PC-9 (cell line): ENCODE data around the gene CNNM3. TPM values are rescaled to one million over a fixed set of nuclear protein-coding genes. Genes with fewer than 3 reads are reported as not detected.

Experiments
- BruUV-seq: library from RNA; stranded (reverse); fragments of 400-500 nt; replicated peaks from 2 replicates; lab custom pipeline; 2021; lab: Mats Ljungman, UMichigan
- CTCF ChIA-PET: fragments of 300-600 bp; sonication (Branson Sonifier 250); formaldehyde crosslinking; loops from one replicate; lab custom pipeline; 2022; ENCODE audit warnings: antibody characterized with exemption; lab: Charles Lee
- POLR2A ChIA-PET: fragments of 300-600 bp; sonication (Branson Sonifier 250); formaldehyde crosslinking; loops from one replicate; lab custom pipeline; 2022; ENCODE audit warnings: antibody characterized with exemption; ENCODE audit not compliant: unreplicated experiment; lab: Charles Lee
- DNase-seq, 2 experiments: peaks; one replicate each; pipeline versions ENCODE4 v3.0.0 to v3.0.0-alpha.2; 2015 to 2022; ENCODE audit warnings: mixed read lengths in 1 of 2
- H2AFZ ChIP-seq: fragments of 200-600 bp; sonication (generic); 2 replicates; pipeline ENCODE4 v1.8.1; 2017; ENCODE audit warnings: antibody characterized with exemption
- H3F3A ChIP-seq: fragments of 200-600 bp; sonication (generic); 2 replicates; pipeline ENCODE4 v1.8.1; 2017; ENCODE audit warnings: antibody characterized with exemption, mild to moderate bottlenecking, low read depth; ENCODE audit not compliant: insufficient read depth
- H3K27ac ChIP-seq: fragments of 200-600 bp; sonication (generic); 2 replicates; pipeline ENCODE4 v1.6.1; 2016; ENCODE audit warnings: mixed run types
- H3K27me3 ChIP-seq: fragments of 200-600 bp; sonication (generic); 2 replicates; pipeline ENCODE4 v1.6.1; 2016; ENCODE audit warnings: low read depth, mixed run types; ENCODE audit not compliant: insufficient read depth
- H3K36me3 ChIP-seq: fragments of 200-600 bp; sonication (generic); 2 replicates; pipeline ENCODE4 v1.6.1; 2016; ENCODE audit warnings: low read depth, mixed run types
- H3K4me1 ChIP-seq: fragments of 200-600 bp; sonication (generic); replicated peaks from 2 replicates; pipeline ENCODE4 v1.6.1; 2016; ENCODE audit warnings: mixed run types; ENCODE audit not compliant: insufficient read depth
- H3K4me2 ChIP-seq: fragments of 200-600 bp; sonication (generic); 2 replicates; pipeline ENCODE4 v1.6.1; 2017; ENCODE audit warnings: mixed run types
- H3K4me3 ChIP-seq: fragments of 200-600 bp; sonication (generic); 2 replicates; pipeline ENCODE4 v1.6.1; 2016; ENCODE audit warnings: mixed run types
- H3K79me2 ChIP-seq: fragments of 200-600 bp; sonication (generic); 2 replicates; pipeline ENCODE4 v1.6.1; 2017; ENCODE audit warnings: low read depth, mixed run types
- H3K9me2 ChIP-seq: fragments of 200-600 bp; sonication (generic); 2 replicates; pipeline ENCODE4 v1.8.1; 2017; ENCODE audit warnings: mild to moderate bottlenecking; ENCODE audit not compliant: insufficient read depth
- H3K9me3 ChIP-seq: fragments of 200-600 bp; sonication (generic); 2 replicates; pipeline ENCODE4 v1.8.1; 2016; ENCODE audit warnings: low read depth; ENCODE audit not compliant: insufficient read depth
- H4K20me1 ChIP-seq: fragments of 200-600 bp; sonication (generic); 2 replicates; pipeline ENCODE4 v1.8.1; 2017; ENCODE audit not compliant: insufficient read depth
- CTCF ChIP-seq: fragments of 200-600 bp; sonication (generic); conservative IDR thresholded peaks from 2 replicates; pipeline ENCODE4 v1.6.1; 2017; ENCODE audit warnings: mixed run types, antibody characterized with exemption, mild to moderate bottlenecking, moderate library complexity
- EZH2 ChIP-seq: fragments of 200-600 bp; sonication (generic); IDR thresholded peaks from 2 replicates; pipeline ENCODE4 v1.8.0; 2017; ENCODE audit warnings: antibody characterized with exemption, low read depth
- intact Hi-C: fragments of 100-400 bp; cut with micrococcal nuclease; formaldehyde crosslinking; loops from one replicate; pipeline ENCODE4 v1.10.0; 2022; ENCODE audit not compliant: unreplicated experiment
- total RNA-seq: library from RNA; stranded (reverse); gene quantifications from 2 replicates; pipeline ENCODE4 v1.2.3, GENCODE V29; 2021

CNNM3 gene
- total RNA-seq, 1 experiment from 2014 or later, result 28.7 TPM

GRCh38 chr2:96788442-96789244, 27.4 kb upstream of the CNNM3 start:
- no peak overlapping the region for H3K4me3 ChIP-seq
- CTCF ChIA-PET, result interaction anchor here (0.5 to 0.6 kb wide), 2 partner anchors 14 to 15 kb away, joined by 3 to 6 read pairs; no protein-coding TSS in a partner anchor
- H3K36me3 ChIP-seq, result no peaks in the 10 kb centered on the region
- no peaks in the 10 kb centered on the region for H3K9me3 ChIP-seq
- TF ChIP-seq EZH2 (no peak), CTCF (no peak)
- H4K20me1 ChIP-seq, result no peaks in the 10 kb centered on the region
- H3K4me2 ChIP-seq, result peak overlapping the region; percentile 60
- H3F3A ChIP-seq, result peaks cover 28% of the 10 kb centered on the region
- no peaks in the 10 kb centered on the region for H3K27me3 ChIP-seq
- intact Hi-C loops, result no loop called here
- H3K27ac ChIP-seq, result peak overlapping the region; percentile 73
- peaks cover 42% of the 10 kb centered on the region for H3K4me1 ChIP-seq
- H2AFZ ChIP-seq, result no peak overlapping the region
- H3K9me2 ChIP-seq, result no peaks in the 10 kb centered on the region
- POLR2A ChIA-PET, result interaction anchor here (0.5 kb wide), 1 partner anchor 45 kb away, joined by 10 read pairs; no protein-coding TSS in a partner anchor
- H3K79me2 ChIP-seq, result peaks cover 39% of the 10 kb centered on the region
- DNase-seq, result peak; percentile 51 to 67
- no TSS peak for BruUV-seq

DNA sequence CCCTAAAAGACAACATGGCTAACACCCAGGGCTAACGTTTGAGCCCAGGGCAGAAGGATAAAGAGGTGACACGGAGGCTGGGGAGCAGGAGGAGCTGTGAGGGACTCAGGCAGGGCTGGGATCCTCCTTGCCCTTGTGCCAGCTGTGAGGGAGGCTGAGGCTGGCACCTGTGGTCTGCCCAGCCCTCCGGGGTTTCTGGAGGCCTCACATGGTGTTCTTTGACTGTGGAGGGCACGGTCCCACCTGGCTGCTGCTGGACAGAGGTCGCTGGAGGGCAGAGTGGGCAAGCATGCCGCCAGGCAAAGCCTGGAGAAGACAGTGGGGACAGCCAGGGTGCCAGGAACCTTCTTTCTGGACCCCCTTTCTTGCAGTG, 26.8 kb upstream of the CNNM3 start:
- no peak for DNase-seq
- BruUV-seq, result no TSS peak
- no peaks in the 10 kb centered on the region for H3K27me3 ChIP-seq
- H3F3A ChIP-seq, result peaks cover 28% of the 10 kb centered on the region
- H2AFZ ChIP-seq, result no peak overlapping the region
- ChIA-PET POLR2A (no interaction called here), CTCF (interaction anchor here (0.5 kb wide), 1 partner anchor 15 kb away, joined by 3 read pairs; no protein-coding TSS in a partner anchor)
- H4K20me1 ChIP-seq, result no peaks in the 10 kb centered on the region
- H3K9me2 ChIP-seq, result no peaks in the 10 kb centered on the region
- no peaks in the 10 kb centered on the region for H3K36me3 ChIP-seq
- no peak overlapping the region for H3K4me3 ChIP-seq
- H3K27ac ChIP-seq, result no peak overlapping the region
- H3K79me2 ChIP-seq, result peaks cover 36% of the 10 kb centered on the region
- no peak overlapping the region for H3K4me2 ChIP-seq
- no peaks in the 10 kb centered on the region for H3K9me3 ChIP-seq
- no peak for TF ChIP-seq CTCF
- peaks cover 42% of the 10 kb centered on the region for H3K4me1 ChIP-seq
- intact Hi-C loops, result no loop called here

DNA sequence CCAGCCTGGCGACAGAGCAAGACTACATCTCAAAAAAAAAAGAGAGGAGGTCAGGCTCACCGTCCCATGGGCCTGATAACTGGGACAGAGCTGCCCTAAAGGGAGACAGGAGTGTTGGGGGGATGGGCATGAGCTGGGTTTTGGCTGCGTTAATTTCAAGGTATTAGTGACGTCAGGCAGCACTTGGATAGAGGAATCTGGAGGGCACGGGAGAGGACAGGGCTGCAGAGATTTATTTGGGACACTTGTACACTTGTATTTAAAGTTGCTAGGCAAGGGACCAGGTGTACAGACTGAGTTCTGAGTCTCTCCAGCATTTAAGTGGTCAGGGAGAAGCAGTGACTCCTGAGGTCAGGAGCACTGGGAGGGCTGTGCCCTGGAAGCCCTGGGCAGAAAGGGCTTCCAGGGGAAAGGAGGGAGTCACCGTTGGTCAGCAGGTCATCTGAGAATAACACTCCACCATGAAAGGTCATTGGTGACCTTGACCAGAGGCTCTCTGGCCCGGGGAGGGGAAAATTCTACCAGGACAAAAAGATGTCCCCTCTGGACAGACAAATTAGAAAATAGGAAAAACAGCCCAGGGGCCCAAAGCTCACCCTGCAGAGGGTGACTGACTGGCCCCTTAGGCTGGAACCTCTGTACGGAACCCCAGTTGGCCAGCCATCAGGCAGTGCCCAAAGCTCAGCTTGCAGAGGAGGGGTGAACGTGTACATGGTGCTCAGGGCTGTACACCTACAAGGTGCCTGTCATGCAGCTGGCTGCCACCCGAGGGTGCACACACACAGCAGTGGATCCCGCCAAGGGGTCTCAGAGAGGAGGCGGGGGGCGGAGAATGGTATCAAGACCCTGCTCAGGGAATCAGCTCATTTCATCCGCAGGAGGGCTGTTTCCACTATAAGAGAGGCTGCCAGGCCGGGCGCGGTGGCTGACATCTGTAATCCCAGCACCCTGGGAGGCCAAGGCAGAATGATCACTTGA, 23.0 kb upstream of the CNNM3 start:
- Histone ChIP-seq H3K27me3 (no peaks in the 10 kb centered on the region), H3K4me3 (no peak overlapping the region), H3F3A (peaks cover 2% of the 10 kb centered on the region), H3K4me1 (peaks cover 13% of the 10 kb centered on the region), H3K9me3 (no peaks in the 10 kb centered on the region), H3K4me2 (no peak overlapping the region), H3K36me3 (no peaks in the 10 kb centered on the region), H2AFZ (no peak overlapping the region), H3K9me2 (no peaks in the 10 kb centered on the region), H3K79me2 (peaks cover 18% of the 10 kb centered on the region), H4K20me1 (no peaks in the 10 kb centered on the region), H3K27ac (no peak overlapping the region)
- no TSS peak for BruUV-seq
- POLR2A ChIA-PET, result no interaction called here
- intact Hi-C loops, result no loop called here
- CTCF ChIA-PET, result interaction anchor here (0.6 kb wide), 1 partner anchor 165 kb away, joined by 11 read pairs; no protein-coding TSS in a partner anchor
- peak in 1 of 2 experiments; percentile 26 for DNase-seq
- TF ChIP-seq CTCF (no peak), EZH2 (no peak)
